GM12878 (cell line): Measurements from ENCODE around the gene CFC1. TPM values are rescaled to one million over a fixed set of nuclear protein-coding genes. Genes with fewer than 3 reads are reported as not detected.
"Not testable (repeated sequence)": the region's sequence is repeated elsewhere in the genome, so short reads cannot be mapped to it uniquely, and the experiment has no call there.

Experiments used
- ATAC-seq: fragments of 200-7000 bp; cut with Tn5 transposase; 3 replicates; pipeline ENCODE4 v1.9.1; 2020; ENCODE audit warnings: mild to moderate bottlenecking, moderate library complexity
- BruUV-seq: library from RNA; stranded (reverse); fragments of 400-500 nt; replicated peaks from 2 replicates; lab custom pipeline; 2021; lab: Mats Ljungman, UMichigan
- CTCF ChIA-PET: fragments of 300-600 bp; sonication (Branson Sonifier 250); formaldehyde crosslinking; extraction: SDS; loops from one replicate; lab custom pipeline; 2021; ENCODE audit warnings: inconsistent platforms; lab: Yijun Ruan, JAX
- POLR2A ChIA-PET: fragments of 350-600 bp; formaldehyde crosslinking; extraction: SDS; loops from one replicate; lab custom pipeline; 2021; ENCODE audit warnings: inconsistent platforms; lab: Charles Lee
- RAD21 ChIA-PET: fragments of 300-600 bp; sonication (Branson Sonifier 250); formaldehyde crosslinking; loops from one replicate; lab custom pipeline; 2023; ENCODE audit warnings: antibody characterized with exemption; ENCODE audit not compliant: unreplicated experiment; lab: Charles Lee
- SMC1A ChIA-PET: fragments of 300-600 bp; sonication (Branson Sonifier 250); formaldehyde crosslinking; loops from one replicate; lab custom pipeline; 2023; ENCODE audit not compliant: unreplicated experiment, uncharacterized antibody; lab: Charles Lee
- DNase-seq: peaks from one replicate; pipeline ENCODE4 v3.0.0-alpha.2; 2011; ENCODE audit warnings: low read depth, low spot score
- FAIRE-seq: peaks from 3 replicates; lab custom pipeline; 2011; peaks lifted over from hg19 to GRCh38; lab: Jason Lieb, UNC
- H2AFZ ChIP-seq: 2 replicates; pipeline ENCODE4 v1.6.0; 2011; ENCODE audit warnings: low read depth, low read length, control low read depth; ENCODE audit not compliant: control insufficient read depth
- H3K27ac ChIP-seq: 2 replicates; pipeline ENCODE4 v1.5.1; 2011; ENCODE audit warnings: control low read depth; ENCODE audit not compliant: control insufficient read depth, insufficient read depth
- H3K27me3 ChIP-seq, 2 experiments: replicated peaks in 1 of 2; 2 replicates each; pipeline versions ENCODE4 v1.6.0 to v1.6.1; 2011; ENCODE audit warnings: low read length in 1 of 2; ENCODE audit not compliant: control insufficient read depth in 2 of 2, insufficient read depth in 2 of 2
- H3K36me3 ChIP-seq, 2 experiments: 2 replicates each; pipeline ENCODE4 v1.5.1; 2011; ENCODE audit warnings: low read length in 1 of 2; ENCODE audit not compliant: control insufficient read depth in 2 of 2, insufficient read depth in 2 of 2
- H3K4me1 ChIP-seq: 2 replicates; pipeline ENCODE4 v1.6.1; 2011; ENCODE audit warnings: mild to moderate bottlenecking, low read length, moderate library complexity, mixed read lengths; ENCODE audit not compliant: control insufficient read depth, insufficient read depth
- H3K4me2 ChIP-seq: 2 replicates; pipeline ENCODE4 v1.6.0; 2011; ENCODE audit warnings: control low read depth; ENCODE audit not compliant: control insufficient read depth, insufficient read depth
- H3K4me3 ChIP-seq: fragments of 200-600 bp; sonication (generic); 2 replicates; pipeline ENCODE4 v1.5.1; 2016
- H3K79me2 ChIP-seq: 2 replicates; pipeline ENCODE4 v1.6.0; 2011; ENCODE audit warnings: low read length; ENCODE audit not compliant: control insufficient read depth, insufficient read depth
- H3K9ac ChIP-seq: 2 replicates; pipeline ENCODE4 v1.8.0; 2011; ENCODE audit warnings: low read length, control low read depth, mixed read lengths; ENCODE audit not compliant: control insufficient read depth, insufficient read depth
- H3K9me3 ChIP-seq: replicated peaks from 3 replicates; pipeline ENCODE4 v1.5.1; 2011; ENCODE audit warnings: mild to moderate bottlenecking, low read length; ENCODE audit not compliant: control insufficient read depth, insufficient read depth
- H4K20me1 ChIP-seq: 2 replicates; pipeline ENCODE4 v1.6.0; 2011; ENCODE audit not compliant: control insufficient read depth, insufficient read depth
- WGBS: methylation state at CpG from one replicate; pipeline ENCODE4 v1.1.6; 2016; ENCODE audit warnings: low lambda C conversion rate; ENCODE audit not compliant: insufficient replicate concordance, insufficient coverage; ENCODE audit errors: missing lambda C conversion rate; 5-methylcytosine and 5-hydroxymethylcytosine counted together
- in situ Hi-C: fragments of 300-500 bp; cut with MboI; formaldehyde crosslinking; loops from 9 replicates; pipeline ENCODE4 v1.14.3; 2018; ENCODE audit warnings: mixed read lengths
- intact Hi-C: fragments of 100-400 bp; cut with micrococcal nuclease; formaldehyde crosslinking; loops from one replicate; pipeline ENCODE4 v1.14.2; 2022; ENCODE audit not compliant: unreplicated experiment
- polyA plus RNA-seq, 11 experiments: library from polyadenylated mRNA; depleted of rRNA in 4 of 11; unstranded in 6 of 11; stranded (reverse) in 5 of 11; fragments of >200 nt; fragmentation: Nextera tagmentation in 4 of 11; fragmentation: Illumina TruSeq in 1 of 11; extraction: Ambion mirVana in 4 of 11; extraction: Trizol in 1 of 11; gene quantifications; 1 replicate in 1 of 11; 2 replicates in 10 of 11; pipeline versions ENCODE4 v1.2.1 to v1.2.3, GENCODE V29; 2011 to 2016; ENCODE audit warnings: inconsistent platforms in 2 of 11, missing spikeins in 2 of 11, low read depth in 1 of 11
- total RNA-seq, 4 experiments: library from RNA; depleted of rRNA in 3 of 4; stranded (reverse); fragments of >200 nt in 3 of 4; fragmentation: Illumina TruSeq in 1 of 4; extraction: Trizol in 1 of 4; gene quantifications; 2 replicates each; pipeline versions ENCODE4 v1.2.1 to v1.2.3, GENCODE V29; 2013 to 2021

CFC1 gene
- total and polyA plus RNA-seq, 10 of the 15 experiments (the other 5 are each of a cell fraction or from before 2014, with no cell fraction given), result not detected

GRCh38 chr2:130582970-130583369 lies 16.4 kb downstream of the CFC1 start:
- H3K36me3 ChIP-seq, H3K27me3 ChIP-seq, in situ Hi-C loops, H3K4me1 ChIP-seq, SMC1A ChIA-PET, H3K9me3 ChIP-seq, H3K4me2 ChIP-seq, H3K27ac ChIP-seq, intact Hi-C loops, H3K9ac ChIP-seq, POLR2A ChIA-PET, FAIRE-seq, H2AFZ ChIP-seq, H3K4me3 ChIP-seq, RAD21 ChIA-PET, H3K79me2 ChIP-seq, BruUV-seq, DNase-seq, ATAC-seq, H4K20me1 ChIP-seq, CTCF ChIA-PET: not testable (repeated sequence)
- 57% methylated on average over 4 of the region's 7 CpGs for WGBS

- FAIRE-seq, RAD21 ChIA-PET, ATAC-seq, CTCF ChIA-PET, H4K20me1 ChIP-seq, H3K9me3 ChIP-seq, H3K4me3 ChIP-seq, POLR2A ChIA-PET, DNase-seq, H3K79me2 ChIP-seq, in situ Hi-C loops, intact Hi-C loops, H3K27ac ChIP-seq, H3K4me2 ChIP-seq, H3K27me3 ChIP-seq, H3K9ac ChIP-seq, H3K4me1 ChIP-seq, BruUV-seq, H3K36me3 ChIP-seq, H2AFZ ChIP-seq, SMC1A ChIA-PET: not testable (repeated sequence)
- 58% methylated on average over 5 of the region's 7 CpGs for WGBS
Measured at GRCh38 chr2:130581491-130581890, 17.9 kb downstream of the CFC1 start.

GRCh38 chr2:130579121-130579520 lies 20.3 kb downstream of the CFC1 start:
- H2AFZ ChIP-seq, ATAC-seq, POLR2A ChIA-PET, H3K27me3 ChIP-seq, H3K9ac ChIP-seq, H3K36me3 ChIP-seq, DNase-seq, intact Hi-C loops, H3K4me2 ChIP-seq, FAIRE-seq, H3K9me3 ChIP-seq, H3K4me1 ChIP-seq, H3K79me2 ChIP-seq, H4K20me1 ChIP-seq, CTCF ChIA-PET, SMC1A ChIA-PET, in situ Hi-C loops, H3K4me3 ChIP-seq, H3K27ac ChIP-seq, RAD21 ChIA-PET, BruUV-seq: not testable (repeated sequence)
- 40% methylated on average over 5 of the region's 7 CpGs for WGBS

- H3K4me2 ChIP-seq, RAD21 ChIA-PET, H3K4me1 ChIP-seq, DNase-seq, H3K27me3 ChIP-seq, in situ Hi-C loops, H3K79me2 ChIP-seq, H3K36me3 ChIP-seq, H3K9me3 ChIP-seq, H4K20me1 ChIP-seq, CTCF ChIA-PET, POLR2A ChIA-PET, H3K27ac ChIP-seq, BruUV-seq, H3K4me3 ChIP-seq, H2AFZ ChIP-seq, intact Hi-C loops, SMC1A ChIA-PET, FAIRE-seq, H3K9ac ChIP-seq, ATAC-seq: not testable (repeated sequence)
- no CpG with 5 or more reads among the region's 4 CpGs for WGBS
Measured at GRCh38 chr2:130577559-130577958, 21.8 kb downstream of the CFC1 start.
